HG03342 (cell line): ENCODE data around the gene CDKN2B-AS1.
A peak's percentile ranks its signal among the peaks of the same experiment; 100 is the strongest.
"Not testable (repeated sequence)": the region's sequence is repeated elsewhere in the genome, so short reads cannot be mapped to it uniquely, and the experiment has no call there.

Source experiments
- ATAC-seq: cut with Tn5 transposase; IDR thresholded peaks from one replicate; pipeline ENCODE4 v1.9.1; 2021; ENCODE audit warnings: mild to moderate bottlenecking, moderate library complexity; ENCODE audit not compliant: unreplicated experiment

The CDKN2B-AS1 gene

GRCh38 chr9:21994556-21995005 is at the start of gene CDKN2B-AS1:
CDKN2B-AS1 (plus strand) TSS chr9:21994791.
- ATAC-seq, result peak; percentile 33

GRCh38 chr9:21945606-21946005 is 49.0 kb upstream of the CDKN2B-AS1 start:
- ATAC-seq, result no peak

GRCh38 chr9:21958833-21959232 is 35.8 kb upstream of the CDKN2B-AS1 start:
- ATAC-seq, result no peak

- not testable (repeated sequence) for ATAC-seq
Measured at GRCh38 chr9:21959268-21959667, 35.3 kb upstream of the CDKN2B-AS1 start.

GRCh38 chr9:21961569-21961968 is 33.0 kb upstream of the CDKN2B-AS1 start:
- no peak for ATAC-seq

- ATAC-seq, result peak; percentile 50
Measured at GRCh38 chr9:21964925-21965385, 29.6 kb upstream of the CDKN2B-AS1 start.

GRCh38 chr9:21965401-21965951 is 29.1 kb upstream of the CDKN2B-AS1 start:
- peak; percentile 81 for ATAC-seq

- no peak for ATAC-seq
Measured at GRCh38 chr9:21966140-21966851, 28.3 kb upstream of the CDKN2B-AS1 start.

- ATAC-seq, result no peak
Measured at GRCh38 chr9:21967169-21967568, 27.4 kb upstream of the CDKN2B-AS1 start.

- no peak for ATAC-seq
Measured at GRCh38 chr9:21967702-21968101, 26.9 kb upstream of the CDKN2B-AS1 start.

- no peak for ATAC-seq
Measured at GRCh38 chr9:21968331-21969010, 26.1 kb upstream of the CDKN2B-AS1 start.

- ATAC-seq, result no peak
Measured at GRCh38 chr9:21969011-21969940, 25.3 kb upstream of the CDKN2B-AS1 start.

GRCh38 chr9:21969951-21970799 is 24.4 kb upstream of the CDKN2B-AS1 start:
- ATAC-seq, result no peak

GRCh38 chr9:21970800-21971640 is 23.6 kb upstream of the CDKN2B-AS1 start:
- no peak for ATAC-seq

GRCh38 chr9:21972361-21972760 is 22.2 kb upstream of the CDKN2B-AS1 start:
- no peak for ATAC-seq

- no peak for ATAC-seq
Measured at GRCh38 chr9:21974343-21974721, 20.3 kb upstream of the CDKN2B-AS1 start.

- ATAC-seq, result peak; percentile 57
Measured at GRCh38 chr9:21974722-21975409, 19.7 kb upstream of the CDKN2B-AS1 start.

- no peak for ATAC-seq
Measured at GRCh38 chr9:21976334-21976875, 18.2 kb upstream of the CDKN2B-AS1 start.
